Right lobe of liver (tissue), 4 donors: ENCODE data around the gene EPS8.

Experiments used
- POLR2A ChIP-seq: fragments of 450-650 bp; IDR thresholded peaks from one replicate; pipeline ENCODE4 v1.6.1; 2017; ENCODE audit warnings: antibody characterized with exemption, mild to moderate bottlenecking
- TF ChIP-seq, protein P1 (sequence below), 4 donors: fragments of 200-600 bp in 3 of 4; fragments of 450-650 bp in 1 of 4; IDR thresholded peaks; one replicate each; pipeline versions ENCODE4 v1.5.1 to v1.8.0; 2016 to 2022; ENCODE audit warnings: antibody characterized with exemption in 4 of 4, mild to moderate bottlenecking in 2 of 4
- donor health status: DM: no; HTN: no; CAD: no.
- donor health status: DM: no; HTN: no; CAD: no.
- donor health status: DM: no; HTN: yes; CAD: no.

DNA sequence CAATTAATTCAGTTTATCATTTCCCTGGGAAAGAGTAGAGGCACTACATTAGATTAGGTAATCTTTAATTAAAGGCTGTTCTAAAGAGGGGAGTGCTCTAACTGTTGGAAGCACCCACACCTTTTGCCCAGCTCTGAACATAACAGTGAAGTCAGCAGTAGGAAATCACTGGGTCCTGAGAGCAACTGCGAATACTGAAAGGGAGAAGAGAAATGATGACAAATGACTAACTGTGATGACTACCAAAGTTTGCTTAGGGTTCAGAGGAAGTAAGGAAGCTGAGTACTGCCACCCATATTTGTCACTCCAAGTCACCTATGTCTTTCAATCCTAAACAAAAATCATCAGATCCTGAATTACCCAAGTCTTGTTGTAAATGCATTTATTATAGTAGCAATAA lies 140.6 kb downstream of the EPS8 start:
- TF ChIP-seq, protein P1, sequence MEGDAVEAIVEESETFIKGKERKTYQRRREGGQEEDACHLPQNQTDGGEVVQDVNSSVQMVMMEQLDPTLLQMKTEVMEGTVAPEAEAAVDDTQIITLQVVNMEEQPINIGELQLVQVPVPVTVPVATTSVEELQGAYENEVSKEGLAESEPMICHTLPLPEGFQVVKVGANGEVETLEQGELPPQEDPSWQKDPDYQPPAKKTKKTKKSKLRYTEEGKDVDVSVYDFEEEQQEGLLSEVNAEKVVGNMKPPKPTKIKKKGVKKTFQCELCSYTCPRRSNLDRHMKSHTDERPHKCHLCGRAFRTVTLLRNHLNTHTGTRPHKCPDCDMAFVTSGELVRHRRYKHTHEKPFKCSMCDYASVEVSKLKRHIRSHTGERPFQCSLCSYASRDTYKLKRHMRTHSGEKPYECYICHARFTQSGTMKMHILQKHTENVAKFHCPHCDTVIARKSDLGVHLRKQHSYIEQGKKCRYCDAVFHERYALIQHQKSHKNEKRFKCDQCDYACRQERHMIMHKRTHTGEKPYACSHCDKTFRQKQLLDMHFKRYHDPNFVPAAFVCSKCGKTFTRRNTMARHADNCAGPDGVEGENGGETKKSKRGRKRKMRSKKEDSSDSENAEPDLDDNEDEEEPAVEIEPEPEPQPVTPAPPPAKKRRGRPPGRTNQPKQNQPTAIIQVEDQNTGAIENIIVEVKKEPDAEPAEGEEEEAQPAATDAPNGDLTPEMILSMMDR (IDR thresholded peaks at IDR 0.05): no peak
- TF ChIP-seq POLR2A: no peak
